Spleen (tissue), 11 donors: ENCODE measurements around the gene EPS8. TPM values are rescaled to one million over a fixed set of nuclear protein-coding genes. Genes with fewer than 3 reads are reported as not detected.

ENCODE experiments used
- DNase-seq: peaks from one replicate; pipeline ENCODE4 v3.0.0-alpha.2; 2020
- H3K27ac ChIP-seq, 8 donors: fragments of 200-600 bp; sonication (generic) in 7 of 8; 1 replicate in 4 of 8; 2 replicates in 4 of 8; pipeline versions ENCODE4 v1.5.0 to v1.8.0; 2016 to 2021; ENCODE audit warnings: inconsistent platforms in 4 of 8, mild to moderate bottlenecking in 4 of 8, moderate library complexity in 1 of 8
- H3K27me3 ChIP-seq, 7 donors: fragments of 200-600 bp; sonication (generic) in 6 of 7; replicated peaks in 1 of 7; 1 replicate in 4 of 7; 2 replicates in 3 of 7; pipeline versions ENCODE4 v1.5.0 to v1.8.0; 2016 to 2021; ENCODE audit warnings: inconsistent platforms in 3 of 7, mild to moderate bottlenecking in 1 of 7
- H3K36me3 ChIP-seq, 6 donors: fragments of 200-600 bp; sonication (generic) in 5 of 6; 1 replicate in 4 of 6; 2 replicates in 2 of 6; pipeline versions ENCODE4 v1.5.0 to v1.8.0; 2016 to 2021; ENCODE audit warnings: inconsistent platforms in 2 of 6
- H3K4me1 ChIP-seq, 6 donors: fragments of 200-600 bp; sonication (generic) in 5 of 6; 1 replicate in 3 of 6; 2 replicates in 3 of 6; pipeline versions ENCODE4 v1.5.0 to v1.8.0; 2016 to 2021; ENCODE audit warnings: inconsistent platforms in 3 of 6
- H3K4me3 ChIP-seq, 8 donors: fragments of 200-600 bp; sonication (generic) in 7 of 8; 1 replicate in 4 of 8; 2 replicates in 4 of 8; pipeline versions ENCODE4 v1.5.0 to v1.8.0; 2016 to 2021; ENCODE audit warnings: inconsistent platforms in 4 of 8, mild to moderate bottlenecking in 4 of 8, moderate library complexity in 2 of 8
- H3K9me3 ChIP-seq, 8 donors: fragments of 200-600 bp; sonication (generic) in 7 of 8; 1 replicate in 4 of 8; 2 replicates in 4 of 8; pipeline versions ENCODE4 v1.5.0 to v1.8.0; 2016 to 2021; ENCODE audit warnings: inconsistent platforms in 4 of 8
- CTCF ChIP-seq, 11 experiments: fragments of 200-600 bp in 7 of 11; fragments of 450-650 bp in 4 of 11; sonication (generic) in 4 of 11; IDR thresholded peaks in 8 of 11; conservative IDR thresholded peaks in 3 of 11; 1 replicate in 7 of 11; 2 replicates in 4 of 11; pipeline versions ENCODE4 v1.4.0 to v1.8.0; 2016 to 2021; ENCODE audit warnings: antibody characterized with exemption in 11 of 11, inconsistent platforms in 4 of 11, mild to moderate bottlenecking in 1 of 11
- POLR2A ChIP-seq, 3 donors: fragments of 450-650 bp; IDR thresholded peaks; one replicate each; pipeline ENCODE4 v1.5.1; 2017; ENCODE audit warnings: antibody characterized with exemption in 3 of 3, mild to moderate bottlenecking in 1 of 3
- POLR2AphosphoS5 ChIP-seq, 3 donors: sonication (generic); formaldehyde crosslinking; IDR thresholded peaks; one replicate each; pipeline ENCODE4 v1.5.1; 2017; ENCODE audit warnings: antibody characterized with exemption in 3 of 3
- WGBS, 5 donors: extraction: QIAGEN DNeasy Blood & Tissue Kit in 3 of 5; methylation state at CpG; one replicate each; pipeline versions ENCODE4 v1.1.5 to v1.1.7; 2013 to 2018; 5-methylcytosine and 5-hydroxymethylcytosine counted together
- intact Hi-C: fragments of 100-400 bp; cut with DNase I; formaldehyde crosslinking; loops from one replicate; pipeline ENCODE4 v1.15.0; 2023; ENCODE audit warnings: low total_unique reads
- polyA plus RNA-seq, 3 donors: library from polyadenylated mRNA; stranded (reverse); fragments of 200-250 nt; gene quantifications; one replicate each; pipeline ENCODE4 v1.2.1, GENCODE V29; 2013
- total RNA-seq, 7 donors: library from RNA; depleted of rRNA in 3 of 7; stranded (reverse); fragments of >200 nt in 3 of 7; fragmentation: NEBNext Ultra II Directional in 4 of 7; extraction: Animal tissue kit (Norgen Biotek cat#: 25700) in 4 of 7; gene quantifications; one replicate each; pipeline versions ENCODE4 v1.1.0 to v1.2.1, GENCODE V29; 2016 to 2021
- donor health status: healthy with polysubstance abuse.
- donor health status: DM: no; HTN: no; CAD: no; lungs with moderate emphysema.
- donor health status: DM: no; HTN: no; CAD: no.
- donor health status: Bipolar disorder and iron deficiency.
- donor health status: healthy.
- donor health status: DM: no; HTN: no; CAD: no.
- donor health status: DM: yes; HTN: yes; CAD: no.

The EPS8 gene
- total and polyA plus RNA-seq, 10 donors, result 4.6 to 90.5 (median 30.9) TPM

- no peak for DNase-seq
- no peaks in the 10 kb centered on the region for H3K27me3 ChIP-seq
- peaks cover 0 to 4% (median 0%) of the 10 kb centered on the region in 6 donors for H3K36me3 ChIP-seq
- H3K27ac ChIP-seq, result no peak overlapping the region
- no peak for TF ChIP-seq CTCF (IDR thresholded peaks at IDR 0.05 in 8 of 11, conservative IDR thresholded peaks at IDR 0.05 in 3 of 11)
- TF ChIP-seq POLR2AphosphoS5 (IDR thresholded peaks at IDR 0.05), result no peak
- TF ChIP-seq POLR2A (IDR thresholded peaks at IDR 0.05), result no peak
- H3K9me3 ChIP-seq, result no peaks in the 10 kb centered on the region
- H3K4me1 ChIP-seq, result no peaks in the 10 kb centered on the region
- WGBS, 5 donors, result 76 to 86% (median 80%) methylated on average over 6 of the region's 6 CpGs
- intact Hi-C loops, result no loop called here
- H3K4me3 ChIP-seq, result no peak overlapping the region
Observed at GRCh38 chr12:15650399-15651128, 138.6 kb downstream of the EPS8 start.

GRCh38 chr12:15649347-15649746 is 139.8 kb downstream of the EPS8 start:
- Histone ChIP-seq H3K27me3 (no peaks in the 10 kb centered on the region), H3K4me3 (no peak overlapping the region), H3K27ac (no peak overlapping the region), H3K4me1 (no peaks in the 10 kb centered on the region), H3K36me3 (peaks cover 0 to 3% (median 0%) of the 10 kb centered on the region in 6 donors), H3K9me3 (no peaks in the 10 kb centered on the region)
- intact Hi-C loops, result no loop called here
- WGBS, 5 donors, result 79 to 86% (median 83%) methylated on average over 1 of the region's 1 CpG
- TF ChIP-seq POLR2A (IDR thresholded peaks at IDR 0.05), result no peak
- no peak for TF ChIP-seq POLR2AphosphoS5 (IDR thresholded peaks at IDR 0.05)
- no peak for TF ChIP-seq CTCF (IDR thresholded peaks at IDR 0.05 in 8 of 11, conservative IDR thresholded peaks at IDR 0.05 in 3 of 11)
- no peak for DNase-seq

GRCh38 chr12:15648558-15648957 is 140.6 kb downstream of the EPS8 start:
- 76 to 88% (median 81%) methylated on average over 1 of the region's 1 CpG for WGBS, 5 donors

More at GRCh38 chr12:15648558-15648957, 140.6 kb downstream of the EPS8 start:
- Histone ChIP-seq H3K27me3 (no peaks in the 10 kb centered on the region), H3K4me1 (no peaks in the 10 kb centered on the region), H3K9me3 (no peaks in the 10 kb centered on the region), H3K36me3 (peaks cover 0 to 3% (median 0%) of the 10 kb centered on the region in 6 donors), H3K27ac (no peak overlapping the region), H3K4me3 (no peak overlapping the region)
- no peak for DNase-seq
- intact Hi-C loops, result no loop called here
- TF ChIP-seq POLR2AphosphoS5 (IDR thresholded peaks at IDR 0.05) (no peak), POLR2A (IDR thresholded peaks at IDR 0.05) (no peak), CTCF (IDR thresholded peaks at IDR 0.05 in 8 of 11, conservative IDR thresholded peaks at IDR 0.05 in 3 of 11) (no peak)
